NAMALWA (cell line): ENCODE measurements around the gene WNK1.

ENCODE experiments used
- DNase-seq: peaks from one replicate; pipeline ENCODE4 v3.0.0-alpha.2; 2015; ENCODE audit warnings: low spot score

Gene WNK1

GRCh38 chr12:863285-863684 is 110.9 kb downstream of the WNK1 start:
- DNase-seq = no peak

DNA sequence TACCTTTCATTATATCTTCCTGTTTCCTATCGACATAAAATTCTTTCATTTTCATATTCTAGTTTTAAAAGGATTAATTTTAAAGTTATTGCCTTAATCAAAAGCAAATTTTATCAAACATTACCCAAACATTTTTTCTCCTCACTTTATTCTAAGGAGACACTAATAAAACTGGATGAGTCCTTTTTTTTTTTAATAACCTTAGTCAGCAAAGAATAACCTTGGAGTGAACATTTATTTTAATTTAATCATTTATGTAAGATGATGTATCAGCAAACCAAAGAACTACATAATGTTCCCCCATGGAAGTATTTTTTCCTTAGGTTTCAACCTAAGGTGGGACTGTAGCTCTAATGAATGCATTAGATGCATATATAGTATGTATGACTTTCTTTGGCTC is 113.2 kb downstream of the WNK1 start:
- DNase-seq = no peak

DNA sequence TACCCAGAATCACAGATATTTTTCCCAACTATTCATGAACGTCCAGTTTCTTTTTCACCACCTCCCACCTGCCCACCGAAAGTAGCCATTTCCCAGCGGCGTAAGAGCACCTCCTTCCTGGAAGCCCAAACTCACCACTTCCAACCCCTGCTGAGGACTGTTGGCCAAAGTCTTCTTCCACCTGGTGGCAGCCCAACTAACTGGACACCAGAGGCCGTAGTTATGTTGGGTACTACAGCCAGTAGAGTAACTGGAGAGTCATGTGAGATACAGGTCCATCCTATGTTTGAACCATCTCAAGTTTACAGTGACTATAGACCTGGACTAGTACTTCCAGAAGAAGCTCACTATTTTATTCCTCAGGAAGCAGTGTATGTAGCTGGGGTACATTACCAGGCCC is 115.5 kb downstream of the WNK1 start:
- DNase-seq = no peak

DNA sequence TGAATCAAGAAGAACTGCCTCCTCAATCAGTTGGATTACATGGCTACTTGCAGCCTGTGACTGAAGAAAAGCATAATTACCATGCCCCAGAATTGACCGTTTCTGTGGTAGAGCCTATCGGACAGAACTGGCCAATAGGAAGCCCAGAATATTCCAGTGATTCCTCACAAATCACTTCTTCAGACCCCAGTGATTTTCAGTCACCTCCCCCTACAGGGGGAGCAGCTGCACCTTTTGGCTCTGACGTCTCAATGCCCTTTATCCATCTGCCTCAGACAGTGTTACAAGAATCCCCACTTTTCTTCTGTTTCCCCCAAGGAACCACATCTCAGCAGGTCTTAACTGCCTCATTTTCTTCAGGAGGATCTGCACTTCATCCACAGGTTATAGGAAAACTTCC is 116.3 kb downstream of the WNK1 start:
- peak; percentile 18 for DNase-seq

GRCh38 chr12:870378-870777 is 118.0 kb downstream of the WNK1 start:
- no peak for DNase-seq

DNA sequence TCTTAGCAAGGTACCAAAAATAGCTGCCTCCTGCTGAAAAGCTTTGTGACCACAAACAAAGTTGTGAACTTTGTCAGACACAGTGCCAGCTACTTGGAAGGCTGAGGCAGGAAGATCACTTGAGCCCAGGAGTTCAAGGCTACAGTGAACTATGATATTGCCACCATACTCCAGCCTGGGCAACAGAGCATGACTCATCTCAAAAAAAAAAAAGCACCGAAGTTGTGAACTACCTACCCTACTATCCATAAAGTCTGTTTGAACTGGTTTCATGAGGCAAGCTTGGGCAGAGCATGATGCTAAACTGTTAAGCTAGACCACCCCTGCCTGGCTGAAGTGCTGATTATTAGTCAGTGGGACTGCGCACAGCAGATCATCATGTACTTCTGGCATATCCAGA is 121.6 kb downstream of the WNK1 start:
- DNase-seq = no peak

- no peak for DNase-seq
These were observed 127.3 kb downstream of the WNK1 start for GRCh38 chr12:879641-880040.

GRCh38 chr12:880656-881055 is 128.3 kb downstream of the WNK1 start:
- no peak for DNase-seq

GRCh38 chr12:884746-885414 is 132.5 kb downstream of the WNK1 start:
- DNase-seq = no peak

DNA sequence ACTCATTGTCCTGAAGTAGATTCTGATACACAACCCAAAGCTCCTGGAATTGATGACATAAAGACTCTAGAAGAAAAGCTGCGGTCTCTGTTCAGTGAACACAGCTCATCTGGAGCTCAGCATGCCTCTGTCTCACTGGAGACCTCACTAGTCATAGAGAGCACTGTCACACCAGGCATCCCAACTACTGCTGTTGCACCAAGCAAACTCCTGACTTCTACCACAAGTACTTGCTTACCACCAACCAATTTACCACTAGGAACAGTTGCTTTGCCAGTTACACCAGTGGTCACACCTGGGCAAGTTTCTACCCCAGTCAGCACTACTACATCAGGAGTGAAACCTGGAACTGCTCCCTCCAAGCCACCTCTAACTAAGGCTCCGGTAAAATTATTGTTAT is 133.3 kb downstream of the WNK1 start:
- no peak for DNase-seq

GRCh38 chr12:886206-886605 is 133.8 kb downstream of the WNK1 start:
- no peak for DNase-seq

GRCh38 chr12:894226-894625 is 141.8 kb downstream of the WNK1 start:
- DNase-seq = no peak

GRCh38 chr12:896031-896430 is 143.7 kb downstream of the WNK1 start:
- DNase-seq = no peak

DNA sequence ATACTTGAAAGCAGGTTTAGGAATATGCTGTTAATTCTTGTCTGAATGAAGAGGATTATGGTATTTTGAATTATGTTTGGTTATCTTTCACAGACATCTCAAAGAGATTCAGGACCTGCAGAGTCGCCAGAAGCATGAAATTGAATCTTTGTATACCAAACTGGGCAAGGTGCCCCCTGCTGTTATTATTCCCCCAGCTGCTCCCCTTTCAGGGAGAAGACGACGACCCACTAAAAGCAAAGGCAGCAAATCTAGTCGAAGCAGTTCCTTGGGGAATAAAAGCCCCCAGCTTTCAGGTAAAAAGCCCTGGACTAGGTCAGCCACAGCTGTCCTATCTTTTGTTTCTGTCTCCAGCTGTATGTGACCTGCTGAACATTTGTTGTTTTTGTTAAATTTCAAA is 145.0 kb downstream of the WNK1 start:
- DNase-seq = no peak

DNA sequence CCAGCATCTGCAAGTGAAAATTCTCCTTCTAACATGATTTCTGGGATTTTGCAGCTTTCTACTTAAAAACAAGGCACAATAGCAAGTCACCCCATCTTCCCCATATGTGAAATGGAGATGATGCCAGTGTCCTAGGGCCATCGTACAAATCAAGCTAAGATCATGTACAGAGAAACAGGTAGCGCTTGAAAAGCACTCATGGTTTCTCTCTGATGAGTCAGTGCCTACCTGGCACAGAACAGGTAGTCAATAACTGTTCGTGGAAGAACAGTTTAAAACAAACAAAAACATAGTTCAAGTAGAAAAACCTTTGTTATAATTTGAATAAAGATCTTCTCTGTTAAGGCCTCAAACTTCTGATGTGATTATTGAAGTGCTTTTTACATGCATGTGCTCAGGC is 150.2 kb downstream of the WNK1 start:
- no peak for DNase-seq

GRCh38 chr12:903055-903454 is 150.7 kb downstream of the WNK1 start:
- no peak for DNase-seq

DNA sequence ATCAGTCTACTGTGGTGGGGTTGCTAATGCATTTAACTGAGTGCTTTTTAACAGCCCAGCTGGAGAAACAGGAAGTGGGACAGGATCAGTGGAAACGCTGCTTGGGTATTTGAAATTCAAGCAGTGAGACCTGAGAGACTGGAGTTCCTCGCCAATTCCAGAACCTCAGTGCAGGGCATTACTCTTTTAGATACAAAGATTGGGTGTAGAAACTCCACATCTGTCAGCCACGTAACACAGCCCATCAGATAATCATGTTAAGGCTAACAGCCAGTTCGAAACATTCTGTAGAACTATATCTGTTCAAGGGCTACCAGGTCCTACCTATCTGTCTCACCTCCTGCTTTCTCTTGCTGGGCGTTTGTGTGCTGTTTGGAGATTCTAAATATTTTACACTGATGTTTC is 151.6 kb downstream of the WNK1 start:
- no peak for DNase-seq

DNA sequence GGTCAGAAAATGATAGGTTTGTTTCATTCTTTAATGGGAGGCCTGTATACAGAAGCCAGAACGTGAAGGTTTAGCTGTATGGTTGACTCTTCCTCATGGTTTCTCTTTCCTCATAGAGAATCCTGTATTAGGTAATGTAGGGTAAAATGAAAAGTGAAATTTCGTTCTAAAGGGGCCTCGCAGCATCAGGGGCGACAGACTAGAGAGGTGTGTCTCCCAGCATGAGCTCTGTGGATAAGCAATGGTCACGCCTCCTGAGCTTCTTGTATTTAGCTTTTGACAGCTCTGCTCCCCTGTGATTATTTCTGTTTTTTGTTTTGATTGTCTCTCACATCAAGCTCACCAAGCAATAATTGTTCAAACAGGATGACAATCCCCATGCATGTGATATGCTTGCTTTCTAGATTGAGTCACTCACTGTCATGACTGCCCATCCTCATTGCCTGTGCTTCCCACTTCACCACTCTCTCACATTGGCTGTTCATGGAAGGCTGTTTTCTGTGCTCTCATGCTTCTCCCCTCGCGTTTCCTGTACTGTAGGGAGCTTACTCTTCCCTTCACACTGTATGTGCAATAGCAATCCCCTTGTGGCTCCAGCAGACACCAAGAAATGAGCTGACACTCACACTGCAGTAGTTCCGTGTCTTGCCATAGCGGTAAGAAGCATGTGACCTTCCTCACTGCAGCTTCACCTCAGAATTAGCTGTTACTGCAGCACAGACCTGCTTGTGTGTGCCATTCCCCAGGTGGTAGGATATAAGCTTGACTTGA is 153.1 kb downstream of the WNK1 start:
- DNase-seq = no peak

DNA sequence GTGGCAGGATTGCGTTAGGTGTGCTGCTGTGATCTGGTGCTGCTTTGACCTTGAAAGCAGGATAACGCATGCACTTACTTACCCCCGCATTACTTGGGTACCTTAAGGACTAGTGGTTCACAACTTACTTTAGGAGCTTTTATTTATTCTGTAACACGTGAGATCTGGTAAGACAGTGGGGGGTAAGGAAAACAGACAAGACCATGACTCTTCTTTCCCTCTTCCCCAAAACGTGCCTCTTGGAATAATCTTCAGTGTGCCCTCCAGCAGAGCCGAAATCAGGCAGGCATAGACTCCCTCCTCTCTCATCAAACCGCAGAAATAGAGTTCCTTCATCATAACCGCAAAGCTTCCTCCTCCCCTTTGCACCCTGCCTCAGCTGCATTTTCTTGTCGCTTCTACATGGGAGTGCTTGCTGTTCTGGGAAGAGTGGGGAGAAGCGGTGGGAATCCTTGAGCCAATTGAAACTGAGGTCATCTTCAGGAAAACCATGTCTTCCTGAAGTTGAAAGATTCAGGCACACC is 153.7 kb downstream of the WNK1 start:
- no peak for DNase-seq

DNA sequence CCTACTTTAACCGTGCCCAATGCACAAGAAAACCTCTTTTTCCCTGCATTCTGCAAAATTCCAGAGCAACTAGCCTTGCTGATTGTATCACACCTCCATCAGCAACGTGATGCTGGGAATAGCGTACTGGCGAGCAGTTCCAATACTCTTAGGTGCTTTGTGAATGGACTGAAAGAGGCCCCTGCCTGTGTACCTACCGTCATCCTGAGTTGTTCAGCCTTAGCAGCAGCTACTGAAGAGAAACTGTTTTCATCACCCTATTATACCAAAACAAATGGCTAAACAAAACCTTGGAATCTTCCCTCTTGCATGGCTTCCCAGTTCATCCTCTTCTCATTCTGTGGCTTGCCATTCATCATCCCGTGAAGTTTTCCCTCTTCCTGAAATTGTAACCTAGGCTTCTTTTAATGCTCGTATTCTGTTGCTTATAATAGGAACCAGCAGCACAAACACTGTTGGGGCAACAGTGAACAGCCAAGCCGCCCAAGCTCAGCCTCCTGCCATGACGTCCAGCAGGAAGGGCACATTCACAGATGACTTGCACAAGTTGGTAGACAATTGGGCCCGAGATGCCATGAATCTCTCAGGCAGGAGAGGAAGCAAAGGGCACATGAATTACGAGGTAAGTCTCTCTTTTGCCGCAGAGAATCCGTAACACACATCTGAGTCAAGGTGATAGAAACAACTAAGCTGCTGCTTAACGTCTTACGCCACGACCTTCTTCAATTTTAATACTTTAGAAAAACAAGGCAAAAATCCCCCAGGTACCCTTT is 155.2 kb downstream of the WNK1 start:
- DNase-seq = no peak

DNA sequence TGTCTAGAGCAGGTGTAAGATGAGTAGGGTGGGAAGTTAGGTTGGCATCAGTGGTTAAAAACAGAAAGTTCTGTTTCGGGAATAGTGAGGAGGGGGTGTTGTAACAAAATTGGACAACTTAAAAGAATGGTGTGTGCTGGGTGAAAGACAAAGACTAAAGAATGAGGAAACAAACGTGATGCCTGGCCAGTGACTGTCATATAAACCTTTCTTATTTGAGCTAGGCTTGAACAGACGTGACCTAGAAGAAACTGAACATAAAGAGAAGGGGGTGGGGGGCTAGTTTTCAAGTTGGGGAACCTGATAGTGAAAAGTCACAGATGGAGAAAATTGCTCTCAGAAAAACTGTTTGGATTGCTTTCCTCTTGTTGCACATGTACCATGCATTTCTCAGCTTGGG is 157.5 kb downstream of the WNK1 start:
- DNase-seq = no peak

- no peak for DNase-seq
These were observed 158.0 kb downstream of the WNK1 start for GRCh38 chr12:910416-910815.
